GM12878 (cell line): ENCODE results near the gene CCDC83. TPM values are rescaled to one million over a fixed set of nuclear protein-coding genes. Genes with fewer than 3 reads are reported as not detected.

Source experiments
- ATAC-seq: fragments of 200-7000 bp; cut with Tn5 transposase; 3 replicates; pipeline ENCODE4 v1.9.1; 2020; ENCODE audit warnings: mild to moderate bottlenecking, moderate library complexity
- BruUV-seq: library from RNA; stranded (reverse); fragments of 400-500 nt; replicated peaks from 2 replicates; lab custom pipeline; 2021; lab: Mats Ljungman, UMichigan
- CTCF ChIA-PET: fragments of 300-600 bp; sonication (Branson Sonifier 250); formaldehyde crosslinking; extraction: SDS; loops from one replicate; lab custom pipeline; 2021; ENCODE audit warnings: inconsistent platforms; lab: Yijun Ruan, JAX
- POLR2A ChIA-PET: fragments of 350-600 bp; formaldehyde crosslinking; extraction: SDS; loops from one replicate; lab custom pipeline; 2021; ENCODE audit warnings: inconsistent platforms; lab: Charles Lee
- RAD21 ChIA-PET: fragments of 300-600 bp; sonication (Branson Sonifier 250); formaldehyde crosslinking; loops from one replicate; lab custom pipeline; 2023; ENCODE audit warnings: antibody characterized with exemption; ENCODE audit not compliant: unreplicated experiment; lab: Charles Lee
- SMC1A ChIA-PET: fragments of 300-600 bp; sonication (Branson Sonifier 250); formaldehyde crosslinking; loops from one replicate; lab custom pipeline; 2023; ENCODE audit not compliant: unreplicated experiment, uncharacterized antibody; lab: Charles Lee
- DNase-seq: peaks from one replicate; pipeline ENCODE4 v3.0.0-alpha.2; 2011; ENCODE audit warnings: low read depth, low spot score
- FAIRE-seq: peaks from 3 replicates; lab custom pipeline; 2011; peaks lifted over from hg19 to GRCh38; lab: Jason Lieb, UNC
- H2AFZ ChIP-seq: 2 replicates; pipeline ENCODE4 v1.6.0; 2011; ENCODE audit warnings: low read depth, low read length, control low read depth; ENCODE audit not compliant: control insufficient read depth
- H3K27ac ChIP-seq: 2 replicates; pipeline ENCODE4 v1.5.1; 2011; ENCODE audit warnings: control low read depth; ENCODE audit not compliant: control insufficient read depth, insufficient read depth
- H3K27me3 ChIP-seq, 2 experiments: replicated peaks in 1 of 2; 2 replicates each; pipeline versions ENCODE4 v1.6.0 to v1.6.1; 2011; ENCODE audit warnings: low read length in 1 of 2; ENCODE audit not compliant: control insufficient read depth in 2 of 2, insufficient read depth in 2 of 2
- H3K36me3 ChIP-seq, 2 experiments: 2 replicates each; pipeline ENCODE4 v1.5.1; 2011; ENCODE audit warnings: low read length in 1 of 2; ENCODE audit not compliant: control insufficient read depth in 2 of 2, insufficient read depth in 2 of 2
- H3K4me1 ChIP-seq: 2 replicates; pipeline ENCODE4 v1.6.1; 2011; ENCODE audit warnings: mild to moderate bottlenecking, low read length, moderate library complexity, mixed read lengths; ENCODE audit not compliant: control insufficient read depth, insufficient read depth
- H3K4me2 ChIP-seq: 2 replicates; pipeline ENCODE4 v1.6.0; 2011; ENCODE audit warnings: control low read depth; ENCODE audit not compliant: control insufficient read depth, insufficient read depth
- H3K4me3 ChIP-seq: fragments of 200-600 bp; sonication (generic); 2 replicates; pipeline ENCODE4 v1.5.1; 2016
- H3K79me2 ChIP-seq: 2 replicates; pipeline ENCODE4 v1.6.0; 2011; ENCODE audit warnings: low read length; ENCODE audit not compliant: control insufficient read depth, insufficient read depth
- H3K9ac ChIP-seq: 2 replicates; pipeline ENCODE4 v1.8.0; 2011; ENCODE audit warnings: low read length, control low read depth, mixed read lengths; ENCODE audit not compliant: control insufficient read depth, insufficient read depth
- H3K9me3 ChIP-seq: replicated peaks from 3 replicates; pipeline ENCODE4 v1.5.1; 2011; ENCODE audit warnings: mild to moderate bottlenecking, low read length; ENCODE audit not compliant: control insufficient read depth, insufficient read depth
- H4K20me1 ChIP-seq: 2 replicates; pipeline ENCODE4 v1.6.0; 2011; ENCODE audit not compliant: control insufficient read depth, insufficient read depth
- CEBPB ChIP-seq, 2 experiments: fragments of 150-350 bp in 1 of 2; IDR thresholded peaks; 2 replicates each; pipeline ENCODE4 v1.6.1; 2012 to 2014; ENCODE audit warnings: low read depth in 2 of 2, low read length in 2 of 2, borderline replicate concordance in 1 of 2, inconsistent platforms in 1 of 2
- CHD1 ChIP-seq: IDR thresholded peaks from 2 replicates; pipeline ENCODE4 v1.6.1; 2012; ENCODE audit warnings: low read depth, low read length, improper control_type of control experiment
- IKZF1 ChIP-seq: fragments of 450-650 bp; conservative IDR thresholded peaks from 2 replicates; pipeline ENCODE4 v1.6.1; 2017; ENCODE audit warnings: antibody characterized with exemption, mild to moderate bottlenecking
- JUND ChIP-seq: IDR thresholded peaks from 2 replicates; pipeline ENCODE4 v1.6.1; 2012; ENCODE audit warnings: low read depth, mild to moderate bottlenecking, low read length, improper control_type of control experiment, moderate library complexity
- MYB ChIP-seq: fragments of 150-350 bp; IDR thresholded peaks from 2 replicates; pipeline ENCODE4 v1.6.1; 2014; ENCODE audit warnings: mild to moderate bottlenecking, low read depth, low read length, borderline replicate concordance
- POLR2AphosphoS5 ChIP-seq: IDR thresholded peaks from 2 replicates; pipeline ENCODE4 v1.6.1; 2011; ENCODE audit warnings: mild to moderate bottlenecking, low read length, inconsistent platforms
- POU2F2 ChIP-seq: IDR thresholded peaks from 3 replicates; pipeline ENCODE4 v1.6.1; 2011; ENCODE audit warnings: low read depth, mild to moderate bottlenecking, low read length, borderline replicate concordance
- SIN3A ChIP-seq: IDR thresholded peaks from 2 replicates; pipeline ENCODE4 v1.6.1; 2012; ENCODE audit warnings: low read depth, low read length, improper control_type of control experiment
- STAT3 ChIP-seq: IDR thresholded peaks from 2 replicates; pipeline ENCODE4 v1.6.1; 2011; ENCODE audit warnings: low read depth, low read length, improper control_type of control experiment
- SUPT20H ChIP-seq: IDR thresholded peaks from 2 replicates; pipeline ENCODE4 v1.6.1; 2011; ENCODE audit warnings: low read depth, mild to moderate bottlenecking, low read length, moderate library complexity, borderline replicate concordance; ENCODE audit not compliant: control insufficient read depth
- TCF3 ChIP-seq: IDR thresholded peaks from 2 replicates; pipeline ENCODE4 v1.6.1; 2012; ENCODE audit warnings: low read depth, mild to moderate bottlenecking, low read length, borderline replicate concordance; ENCODE audit not compliant: insufficient read depth
- ZNF24 ChIP-seq: fragments of 450-650 bp; IDR thresholded peaks from 2 replicates; pipeline ENCODE4 v1.6.1; 2017; ENCODE audit warnings: antibody characterized with exemption, mild to moderate bottlenecking
- ZNF274 ChIP-seq: IDR thresholded peaks from one replicate; pipeline ENCODE4 v1.8.0; 2011; ENCODE audit not compliant: insufficient read length, insufficient read depth
- WGBS: methylation state at CpG from one replicate; pipeline ENCODE4 v1.1.6; 2016; ENCODE audit warnings: low lambda C conversion rate; ENCODE audit not compliant: insufficient replicate concordance, insufficient coverage; ENCODE audit errors: missing lambda C conversion rate; 5-methylcytosine and 5-hydroxymethylcytosine counted together
- in situ Hi-C: fragments of 300-500 bp; cut with MboI; formaldehyde crosslinking; loops from 9 replicates; pipeline ENCODE4 v1.14.3; 2018; ENCODE audit warnings: mixed read lengths
- intact Hi-C: fragments of 100-400 bp; cut with micrococcal nuclease; formaldehyde crosslinking; loops from one replicate; pipeline ENCODE4 v1.14.2; 2022; ENCODE audit not compliant: unreplicated experiment
- polyA plus RNA-seq, 11 experiments: library from polyadenylated mRNA; depleted of rRNA in 4 of 11; unstranded in 6 of 11; stranded (reverse) in 5 of 11; fragments of >200 nt; fragmentation: Nextera tagmentation in 4 of 11; fragmentation: Illumina TruSeq in 1 of 11; extraction: Ambion mirVana in 4 of 11; extraction: Trizol in 1 of 11; gene quantifications; 1 replicate in 1 of 11; 2 replicates in 10 of 11; pipeline versions ENCODE4 v1.2.1 to v1.2.3, GENCODE V29; 2011 to 2016; ENCODE audit warnings: inconsistent platforms in 2 of 11, missing spikeins in 2 of 11, low read depth in 1 of 11
- total RNA-seq, 4 experiments: library from RNA; depleted of rRNA in 3 of 4; stranded (reverse); fragments of >200 nt in 3 of 4; fragmentation: Illumina TruSeq in 1 of 4; extraction: Trizol in 1 of 4; gene quantifications; 2 replicates each; pipeline versions ENCODE4 v1.2.1 to v1.2.3, GENCODE V29; 2013 to 2021
- TF ChIP-seq, protein P1 (sequence below): IDR thresholded peaks from 2 replicates; pipeline ENCODE4 v1.6.1; 2012; ENCODE audit warnings: low read length, inconsistent platforms
- TF ChIP-seq, protein P2 (sequence below): fragments of 450-650 bp; formaldehyde crosslinking; IDR thresholded peaks from 2 replicates; pipeline ENCODE4 v1.4.0; 2020; ENCODE audit warnings: mild to moderate bottlenecking, moderate library complexity
- TF ChIP-seq, protein P3 (sequence below): fragments of 450-650 bp; IDR thresholded peaks from 2 replicates; pipeline ENCODE4 v1.6.1; 2014; ENCODE audit warnings: mild to moderate bottlenecking

Gene CCDC83
- total and polyA plus RNA-seq, 10 of the 15 experiments (the other 5 are each of a cell fraction or from before 2014, with no cell fraction given) = not detected

DNA sequence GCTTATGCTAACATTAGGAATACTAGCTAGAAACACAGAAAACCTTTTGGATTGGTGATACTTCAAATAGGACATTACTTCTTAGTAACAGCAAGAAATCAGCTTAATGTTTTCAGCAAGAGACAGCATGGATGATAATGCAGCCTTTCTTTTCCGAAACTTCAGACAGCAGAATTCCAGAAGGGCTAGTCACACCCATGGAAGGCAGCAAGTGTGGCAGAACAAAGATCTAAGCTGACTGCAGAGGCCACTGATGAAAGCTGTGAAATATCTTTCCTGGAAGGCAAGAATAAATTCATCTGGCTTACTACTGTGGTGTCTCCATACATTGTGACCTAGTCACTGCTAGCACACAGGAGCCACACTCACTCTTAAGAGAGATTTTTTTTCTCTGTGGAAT, 100.3 kb downstream of the CCDC83 start:
- FAIRE-seq = no peak
- H3K4me2 ChIP-seq = no peak overlapping the region
- no peak overlapping the region for H3K27ac ChIP-seq
- no peaks in the 10 kb centered on the region for H3K4me1 ChIP-seq
- BruUV-seq = no TSS peak
- no peaks in the 10 kb centered on the region for H3K79me2 ChIP-seq
- no peak for DNase-seq
- no peak overlapping the region for H3K4me3 ChIP-seq
- no peak for ATAC-seq
- in situ Hi-C loops = no loop called here
- H4K20me1 ChIP-seq = no peaks in the 10 kb centered on the region
- ChIA-PET RAD21 (interaction anchor here (1.0 kb wide), 1 partner anchor 238 kb away, joined by 3 read pairs; no protein-coding TSS in a partner anchor), POLR2A (no interaction called here), SMC1A (interaction anchor here (1.1 to 1.8 kb wide), 3 partner anchors 29 to 92 kb away, joined by 3 to 4 read pairs (median 3); no protein-coding TSS in a partner anchor), CTCF (interaction anchor here (1.0 to 1.3 kb wide), 3 partner anchors 14 to 59 kb away, joined by 3 to 5 read pairs (median 4); no protein-coding TSS in a partner anchor)
- intact Hi-C loops = no loop called here
- TF ChIP-seq POU2F2 (no peak), MYB (no peak), ZNF274 (no peak), CEBPB (IDR thresholded peaks at IDR 0.05; ENCODE audit: borderline replicate concordance in 1 of 2, low read depth in 2 of 2, low read length in 2 of 2) (no peak), SIN3A (no peak), ZNF24 (no peak), JUND (no peak), STAT3 (no peak), IKZF1 (no peak), POLR2AphosphoS5 (no peak), TCF3 (no peak), SUPT20H (no peak), CHD1 (no peak)
- TF ChIP-seq, protein P1, sequence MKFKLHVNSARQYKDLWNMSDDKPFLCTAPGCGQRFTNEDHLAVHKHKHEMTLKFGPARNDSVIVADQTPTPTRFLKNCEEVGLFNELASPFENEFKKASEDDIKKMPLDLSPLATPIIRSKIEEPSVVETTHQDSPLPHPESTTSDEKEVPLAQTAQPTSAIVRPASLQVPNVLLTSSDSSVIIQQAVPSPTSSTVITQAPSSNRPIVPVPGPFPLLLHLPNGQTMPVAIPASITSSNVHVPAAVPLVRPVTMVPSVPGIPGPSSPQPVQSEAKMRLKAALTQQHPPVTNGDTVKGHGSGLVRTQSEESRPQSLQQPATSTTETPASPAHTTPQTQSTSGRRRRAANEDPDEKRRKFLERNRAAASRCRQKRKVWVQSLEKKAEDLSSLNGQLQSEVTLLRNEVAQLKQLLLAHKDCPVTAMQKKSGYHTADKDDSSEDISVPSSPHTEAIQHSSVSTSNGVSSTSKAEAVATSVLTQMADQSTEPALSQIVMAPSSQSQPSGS = no peak
- TF ChIP-seq, protein P2, sequence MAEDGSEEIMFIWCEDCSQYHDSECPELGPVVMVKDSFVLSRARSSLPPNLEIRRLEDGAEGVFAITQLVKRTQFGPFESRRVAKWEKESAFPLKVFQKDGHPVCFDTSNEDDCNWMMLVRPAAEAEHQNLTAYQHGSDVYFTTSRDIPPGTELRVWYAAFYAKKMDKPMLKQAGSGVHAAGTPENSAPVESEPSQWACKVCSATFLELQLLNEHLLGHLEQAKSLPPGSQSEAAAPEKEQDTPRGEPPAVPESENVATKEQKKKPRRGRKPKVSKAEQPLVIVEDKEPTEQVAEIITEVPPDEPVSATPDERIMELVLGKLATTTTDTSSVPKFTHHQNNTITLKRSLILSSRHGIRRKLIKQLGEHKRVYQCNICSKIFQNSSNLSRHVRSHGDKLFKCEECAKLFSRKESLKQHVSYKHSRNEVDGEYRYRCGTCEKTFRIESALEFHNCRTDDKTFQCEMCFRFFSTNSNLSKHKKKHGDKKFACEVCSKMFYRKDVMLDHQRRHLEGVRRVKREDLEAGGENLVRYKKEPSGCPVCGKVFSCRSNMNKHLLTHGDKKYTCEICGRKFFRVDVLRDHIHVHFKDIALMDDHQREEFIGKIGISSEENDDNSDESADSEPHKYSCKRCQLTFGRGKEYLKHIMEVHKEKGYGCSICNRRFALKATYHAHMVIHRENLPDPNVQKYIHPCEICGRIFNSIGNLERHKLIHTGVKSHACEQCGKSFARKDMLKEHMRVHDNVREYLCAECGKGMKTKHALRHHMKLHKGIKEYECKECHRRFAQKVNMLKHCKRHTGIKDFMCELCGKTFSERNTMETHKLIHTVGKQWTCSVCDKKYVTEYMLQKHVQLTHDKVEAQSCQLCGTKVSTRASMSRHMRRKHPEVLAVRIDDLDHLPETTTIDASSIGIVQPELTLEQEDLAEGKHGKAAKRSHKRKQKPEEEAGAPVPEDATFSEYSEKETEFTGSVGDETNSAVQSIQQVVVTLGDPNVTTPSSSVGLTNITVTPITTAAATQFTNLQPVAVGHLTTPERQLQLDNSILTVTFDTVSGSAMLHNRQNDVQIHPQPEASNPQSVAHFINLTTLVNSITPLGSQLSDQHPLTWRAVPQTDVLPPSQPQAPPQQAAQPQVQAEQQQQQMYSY (CRISPR knock-in tag) = no peak
- TF ChIP-seq, protein P3, sequence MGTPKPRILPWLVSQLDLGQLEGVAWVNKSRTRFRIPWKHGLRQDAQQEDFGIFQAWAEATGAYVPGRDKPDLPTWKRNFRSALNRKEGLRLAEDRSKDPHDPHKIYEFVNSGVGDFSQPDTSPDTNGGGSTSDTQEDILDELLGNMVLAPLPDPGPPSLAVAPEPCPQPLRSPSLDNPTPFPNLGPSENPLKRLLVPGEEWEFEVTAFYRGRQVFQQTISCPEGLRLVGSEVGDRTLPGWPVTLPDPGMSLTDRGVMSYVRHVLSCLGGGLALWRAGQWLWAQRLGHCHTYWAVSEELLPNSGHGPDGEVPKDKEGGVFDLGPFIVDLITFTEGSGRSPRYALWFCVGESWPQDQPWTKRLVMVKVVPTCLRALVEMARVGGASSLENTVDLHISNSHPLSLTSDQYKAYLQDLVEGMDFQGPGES = no peak
- 95% methylated on average over 1 of the region's 1 CpG for WGBS
- H3K27me3 ChIP-seq = no peaks in the 10 kb centered on the region
- H3K36me3 ChIP-seq = peaks cover 4 to 28% of the 10 kb centered on the region in 2 experiments
- H3K9me3 ChIP-seq = peaks cover 3% of the 10 kb centered on the region; the same call in 2 of the 3 replicates
- H3K9ac ChIP-seq = no peak overlapping the region
- no peak overlapping the region for H2AFZ ChIP-seq
